ENCODE measurements around the gene FGF23. TPM values are rescaled to one million over a fixed set of nuclear protein-coding genes. Genes with fewer than 3 reads are reported as not detected.

FGF23 gene
- total RNA-seq, 2 donors from 2014 or later = not detected

DNA sequence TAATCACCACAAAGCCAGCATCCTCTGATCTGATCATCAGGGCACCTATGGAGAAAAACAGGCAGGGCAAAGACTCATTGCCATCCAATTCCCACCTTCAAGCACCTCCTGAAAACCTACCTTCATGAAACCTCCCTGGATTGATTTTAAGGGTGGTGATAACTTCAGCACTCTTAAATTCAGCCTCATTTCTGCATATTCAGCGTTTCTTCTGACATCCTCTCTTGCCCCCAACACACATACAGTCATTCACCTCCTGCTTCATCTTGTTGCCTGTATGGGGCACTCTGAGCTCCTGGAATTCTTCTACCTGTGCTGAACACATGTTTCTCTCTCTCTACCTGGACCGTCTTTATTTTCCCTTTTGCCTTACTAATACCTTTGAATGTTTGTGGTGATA, 6.9 kb downstream of the FGF23 start:
- Mint-ChIP-seq H3K36me3 (ENCODE audit: insufficient read depth in 2 of 2) (no peaks in the 10 kb centered on the region), H3K27me3 (ENCODE audit: low read depth) (no peaks in the 10 kb centered on the region), H3K9me3 (no peaks in the 10 kb centered on the region), H3K4me3 (no peak overlapping the region), H3K4me1 (ENCODE audit: low read depth) (no peaks in the 10 kb centered on the region), H3K27ac (no peak overlapping the region)
- ATAC-seq (replicated peaks in 1 of 2) (no peak), DNase-seq (no peak)

GRCh38 chr12:4370265-4370664, 9.2 kb downstream of the FGF23 start:
- Mint-ChIP-seq H3K4me1 (ENCODE audit: low read depth) (no peaks in the 10 kb centered on the region), H3K27me3 (ENCODE audit: low read depth) (peaks cover under 1% of the 10 kb centered on the region), H3K4me3 (no peak overlapping the region), H3K27ac (no peak overlapping the region), H3K9me3 (no peaks in the 10 kb centered on the region), H3K36me3 (ENCODE audit: insufficient read depth in 2 of 2) (no peaks in the 10 kb centered on the region)
- ATAC-seq (replicated peaks in 1 of 2) = no peak
- no peak for DNase-seq

DNA sequence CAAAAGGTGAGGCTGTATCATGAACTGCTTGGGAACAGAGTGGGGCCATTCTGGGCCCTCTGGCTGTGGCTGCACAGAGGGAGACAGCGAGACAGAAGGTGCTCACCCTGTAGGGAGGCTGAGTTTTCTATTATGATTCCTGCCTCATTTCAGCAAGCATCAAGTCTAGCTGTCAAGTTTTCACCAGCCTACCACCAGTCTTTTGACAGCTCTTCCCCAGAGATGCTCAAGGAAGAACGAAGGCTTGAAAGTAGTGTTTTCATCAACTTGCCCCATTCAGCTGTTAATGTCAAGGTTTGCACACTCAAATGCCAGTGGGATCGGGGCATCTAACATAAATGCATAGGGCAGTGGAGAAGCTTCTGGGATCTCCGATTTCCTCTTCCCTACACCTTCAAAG, 10.0 kb downstream of the FGF23 start:
- DNase-seq (no peak), ATAC-seq (replicated peaks in 1 of 2) (no peak)
- Mint-ChIP-seq H3K9me3 (no peaks in the 10 kb centered on the region), H3K36me3 (ENCODE audit: insufficient read depth in 2 of 2) (no peaks in the 10 kb centered on the region), H3K4me1 (ENCODE audit: low read depth) (no peaks in the 10 kb centered on the region), H3K27ac (no peak overlapping the region), H3K4me3 (no peak overlapping the region), H3K27me3 (ENCODE audit: low read depth) (peaks cover 8% of the 10 kb centered on the region)

- DNase-seq (no peak), ATAC-seq (replicated peaks in 1 of 2) (no peak)
- Mint-ChIP-seq H3K9me3 (no peaks in the 10 kb centered on the region), H3K27ac (no peak overlapping the region), H3K36me3 (ENCODE audit: insufficient read depth in 2 of 2) (no peaks in the 10 kb centered on the region), H3K4me1 (ENCODE audit: low read depth) (no peaks in the 10 kb centered on the region), H3K27me3 (ENCODE audit: low read depth) (peaks cover 8% of the 10 kb centered on the region), H3K4me3 (no peak overlapping the region)
Measured at GRCh38 chr12:4366090-4366489, 13.4 kb downstream of the FGF23 start.

- ATAC-seq (replicated peaks in 1 of 2) = peak; percentile 39 to 41
- H3K27ac Mint-ChIP-seq = no peak overlapping the region
- no peaks in the 10 kb centered on the region for H3K27me3 Mint-ChIP-seq (ENCODE audit: low read depth)
- H3K9me3 Mint-ChIP-seq = peaks cover 0 to 2% of the 10 kb centered on the region in 2 donors
- no peak overlapping the region for H3K4me3 Mint-ChIP-seq
- peaks cover 6% of the 10 kb centered on the region for H3K4me1 Mint-ChIP-seq (ENCODE audit: low read depth)
- H3K36me3 Mint-ChIP-seq (ENCODE audit: insufficient read depth in 2 of 2) = peaks cover 0 to 3% of the 10 kb centered on the region in 2 donors
- peak; percentile 61 to 73 for DNase-seq
Measured at GRCh38 chr12:4356041-4356327, 23.5 kb downstream of the FGF23 start.

- ATAC-seq (replicated peaks in 1 of 2) = peak; percentile 9 to 39
- no peak overlapping the region for H3K27ac Mint-ChIP-seq
- no peak for DNase-seq
- H3K36me3 Mint-ChIP-seq (ENCODE audit: insufficient read depth in 2 of 2) = peaks cover 0 to 5% of the 10 kb centered on the region in 2 donors
- no peak overlapping the region for H3K4me3 Mint-ChIP-seq
- H3K27me3 Mint-ChIP-seq (ENCODE audit: low read depth) = no peaks in the 10 kb centered on the region
- peaks cover 6% of the 10 kb centered on the region for H3K4me1 Mint-ChIP-seq (ENCODE audit: low read depth)
- H3K9me3 Mint-ChIP-seq = peaks cover 0 to 2% of the 10 kb centered on the region in 2 donors
Measured at GRCh38 chr12:4355156-4356040, 24.1 kb downstream of the FGF23 start.

GRCh38 chr12:4353785-4354208, 25.7 kb downstream of the FGF23 start:
- peak; percentile 34 to 44 for DNase-seq
- no peak overlapping the region for H3K4me3 Mint-ChIP-seq
- H3K36me3 Mint-ChIP-seq (ENCODE audit: insufficient read depth in 2 of 2) = peaks cover 0 to 5% of the 10 kb centered on the region in 2 donors
- peaks cover 6% of the 10 kb centered on the region for H3K4me1 Mint-ChIP-seq (ENCODE audit: low read depth)
- peaks cover 0 to 2% of the 10 kb centered on the region in 2 donors for H3K9me3 Mint-ChIP-seq
- H3K27me3 Mint-ChIP-seq (ENCODE audit: low read depth) = no peaks in the 10 kb centered on the region
- peak; percentile 64 to 81 for ATAC-seq (replicated peaks in 1 of 2)
- H3K27ac Mint-ChIP-seq = no peak overlapping the region

- Mint-ChIP-seq H3K36me3 (ENCODE audit: insufficient read depth in 2 of 2) (peaks cover under 1 to 12% of the 10 kb centered on the region in 2 donors), H3K4me3 (no peak overlapping the region), H3K9me3 (peaks cover 2 to 8% of the 10 kb centered on the region in 2 donors), H3K27ac (peak overlapping the region; percentile 81), H3K4me1 (ENCODE audit: low read depth) (no peaks in the 10 kb centered on the region), H3K27me3 (ENCODE audit: low read depth) (no peaks in the 10 kb centered on the region)
- no peak for DNase-seq
- ATAC-seq (replicated peaks in 1 of 2) = no peak
Measured at GRCh38 chr12:4346931-4347330, 32.6 kb downstream of the FGF23 start.

- Mint-ChIP-seq H3K4me3 (no peak overlapping the region), H3K36me3 (ENCODE audit: insufficient read depth in 2 of 2) (peaks cover 0 to 8% of the 10 kb centered on the region in 2 donors), H3K9me3 (no peaks in the 10 kb centered on the region), H3K4me1 (ENCODE audit: low read depth) (no peaks in the 10 kb centered on the region), H3K27me3 (ENCODE audit: low read depth) (no peaks in the 10 kb centered on the region), H3K27ac (no peak overlapping the region)
- ATAC-seq (replicated peaks in 1 of 2) (no peak), DNase-seq (no peak)
Measured at GRCh38 chr12:4331842-4332241, 47.7 kb downstream of the FGF23 start.

GRCh38 chr12:4331221-4331620, 48.3 kb downstream of the FGF23 start:
- H3K4me3 Mint-ChIP-seq = no peak overlapping the region
- ATAC-seq (replicated peaks in 1 of 2) = no peak

DNA sequence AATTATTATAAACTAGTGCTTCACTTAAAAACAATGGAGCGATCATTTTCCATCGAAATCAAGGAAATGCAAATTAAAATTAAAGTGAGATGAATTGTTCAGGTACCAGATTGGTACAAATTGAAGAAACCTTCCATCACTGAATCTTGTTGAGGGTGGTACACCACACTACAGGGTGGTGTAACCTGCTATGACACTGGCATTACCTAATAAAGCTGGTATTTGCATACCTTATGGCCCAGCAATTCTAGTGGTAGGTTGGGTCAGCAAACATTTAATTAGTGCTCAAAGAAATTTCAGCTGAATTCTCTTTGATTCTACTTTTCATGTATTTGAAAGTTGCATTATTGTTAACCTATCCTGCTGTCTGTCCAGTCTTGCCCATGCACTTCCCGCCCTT, 49.3 kb downstream of the FGF23 start:
- no peak overlapping the region for H3K27ac Mint-ChIP-seq
- H3K4me3 Mint-ChIP-seq = no peak overlapping the region
- no peaks in the 10 kb centered on the region for H3K9me3 Mint-ChIP-seq
- H3K27me3 Mint-ChIP-seq (ENCODE audit: low read depth) = no peaks in the 10 kb centered on the region
- H3K4me1 Mint-ChIP-seq (ENCODE audit: low read depth) = no peaks in the 10 kb centered on the region
- DNase-seq (no peak), ATAC-seq (replicated peaks in 1 of 2) (no peak)
- H3K36me3 Mint-ChIP-seq (ENCODE audit: insufficient read depth in 2 of 2) = peaks cover 0 to 8% of the 10 kb centered on the region in 2 donors

More at GRCh38 chr12:4331221-4331620, 48.3 kb downstream of the FGF23 start:
- H3K36me3 Mint-ChIP-seq (ENCODE audit: insufficient read depth in 2 of 2) = peaks cover 0 to 8% of the 10 kb centered on the region in 2 donors
- no peaks in the 10 kb centered on the region for H3K9me3 Mint-ChIP-seq
- DNase-seq = no peak
- no peak overlapping the region for H3K27ac Mint-ChIP-seq
- H3K27me3 Mint-ChIP-seq (ENCODE audit: low read depth) = no peaks in the 10 kb centered on the region
- H3K4me1 Mint-ChIP-seq (ENCODE audit: low read depth) = no peaks in the 10 kb centered on the region

GRCh38 chr12:4327293-4327692, 52.2 kb downstream of the FGF23 start:
- Mint-ChIP-seq H3K27me3 (ENCODE audit: low read depth) (no peaks in the 10 kb centered on the region), H3K9me3 (no peaks in the 10 kb centered on the region), H3K4me3 (no peak overlapping the region), H3K36me3 (ENCODE audit: insufficient read depth in 2 of 2) (peaks cover 0 to 4% of the 10 kb centered on the region in 2 donors), H3K4me1 (ENCODE audit: low read depth) (peaks cover 19% of the 10 kb centered on the region), H3K27ac (no peak overlapping the region)
- DNase-seq = no peak
- ATAC-seq (replicated peaks in 1 of 2) = no peak

DNA sequence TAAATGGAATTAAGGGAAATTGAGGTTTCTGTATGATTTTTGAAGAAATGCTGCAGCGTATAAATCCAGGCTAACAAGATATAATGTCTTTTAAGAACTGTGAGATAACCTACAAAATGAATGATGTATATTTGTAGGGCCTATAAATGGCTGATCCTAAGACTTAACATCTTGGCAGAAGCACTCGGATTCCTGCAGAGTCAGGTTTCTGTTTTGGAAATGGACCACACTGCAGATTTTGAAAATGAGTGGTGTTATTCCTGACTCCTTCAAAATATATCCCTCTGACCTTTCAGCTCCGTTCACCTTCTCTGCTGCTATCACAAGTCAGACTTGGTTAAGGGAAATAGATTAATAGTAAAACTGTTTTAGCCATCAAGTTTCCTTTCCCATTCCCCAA, 53.5 kb downstream of the FGF23 start:
- Mint-ChIP-seq H3K4me3 (no peak overlapping the region), H3K9me3 (no peaks in the 10 kb centered on the region), H3K27me3 (ENCODE audit: low read depth) (no peaks in the 10 kb centered on the region), H3K36me3 (ENCODE audit: insufficient read depth in 2 of 2) (peaks cover 2 to 4% of the 10 kb centered on the region in 2 donors), H3K4me1 (ENCODE audit: low read depth) (peaks cover 28% of the 10 kb centered on the region), H3K27ac (no peak overlapping the region)
- ATAC-seq (replicated peaks in 1 of 2) (no peak), DNase-seq (no peak)

DNA sequence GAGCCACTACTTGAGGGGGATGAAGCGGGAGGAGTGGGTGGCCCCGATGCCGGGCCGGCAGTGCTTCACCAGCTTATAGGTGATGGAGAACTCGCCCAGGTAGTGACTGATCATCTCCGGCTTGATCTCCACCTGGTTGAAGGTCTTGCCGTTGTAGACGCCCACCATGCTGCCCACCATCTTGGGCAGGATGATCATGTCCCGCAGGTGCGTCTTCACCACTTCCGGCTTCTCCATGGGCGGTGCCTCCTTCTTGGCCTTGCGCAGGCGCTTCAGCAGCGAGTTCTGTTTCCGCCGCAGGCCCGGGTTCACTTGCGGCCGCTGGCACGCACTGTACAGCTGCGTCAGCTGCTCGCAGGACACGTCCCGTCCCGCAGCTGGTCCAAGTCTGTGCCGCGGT, 55.1 kb downstream of the FGF23 start:
- H3K4me3 Mint-ChIP-seq = no peak overlapping the region
- no peaks in the 10 kb centered on the region for H3K9me3 Mint-ChIP-seq
- H3K27ac Mint-ChIP-seq = no peak overlapping the region
- ATAC-seq (replicated peaks in 1 of 2) (no peak), DNase-seq (no peak)
- H3K4me1 Mint-ChIP-seq (ENCODE audit: low read depth) = peaks cover 42% of the 10 kb centered on the region
- H3K27me3 Mint-ChIP-seq (ENCODE audit: low read depth) = no peaks in the 10 kb centered on the region
- peaks cover 2% of the 10 kb centered on the region in 2 donors for H3K36me3 Mint-ChIP-seq (ENCODE audit: insufficient read depth in 2 of 2)
